B cell (primary cell): ENCODE data around the gene RRAS. TPM values are rescaled to one million over a fixed set of nuclear protein-coding genes. Genes with fewer than 3 reads are reported as not detected.
A peak's percentile ranks its signal among the peaks of the same experiment; 100 is the strongest.

Source experiments
- ATAC-seq: fragments of 200-7000 bp; cut with Tn5 transposase; one replicate; pipeline ENCODE4 v1.10.0; 2021; ENCODE audit warnings: low read depth, mild to moderate bottlenecking, moderate number of reproducible peaks, moderate library complexity
- CTCF ChIA-PET: fragments of 350-600 bp; sonication (Branson Sonifier 250); formaldehyde crosslinking; loops from one replicate; lab custom pipeline; 2021; ENCODE audit warnings: antibody characterized with exemption, inconsistent platforms; lab: Charles Lee
- POLR2A ChIA-PET: fragments of 350-600 bp; sonication (Branson Sonifier 250); formaldehyde crosslinking; loops from one replicate; lab custom pipeline; 2021; ENCODE audit warnings: antibody characterized with exemption; lab: Charles Lee
- DNase-seq: peaks from one replicate; pipeline ENCODE4 v3.0.0; 2013
- H2AFZ ChIP-seq: 2 replicates; pipeline ENCODE4 v1.6.1; 2012; ENCODE audit warnings: mild to moderate bottlenecking, low read depth, low read length; ENCODE audit not compliant: insufficient read depth, poor library complexity, severe bottlenecking
- H3K27ac ChIP-seq, 2 donors: 1 replicate in 1 of 2; 2 replicates in 1 of 2; pipeline ENCODE4 v1.5.1; 2012 to 2013; ENCODE audit warnings: low read length in 2 of 2, mild to moderate bottlenecking in 2 of 2, moderate library complexity in 1 of 2
- H3K27me3 ChIP-seq, 4 experiments: fragments of 200-600 bp in 1 of 4; sonication (generic) in 1 of 4; replicated peaks in 1 of 4; 1 replicate in 2 of 4; 2 replicates in 2 of 4; pipeline versions ENCODE4 v1.6.1 to v1.7.0; 2013 to 2016; ENCODE audit warnings: low read length in 3 of 4, mild to moderate bottlenecking in 2 of 4, mixed read lengths in 1 of 4, moderate library complexity in 1 of 4; ENCODE audit not compliant: insufficient read depth in 4 of 4, control insufficient read depth in 3 of 4; ENCODE audit errors: control extremely low read depth in 1 of 4
- H3K36me3 ChIP-seq, 2 experiments: replicated peaks in 1 of 2; 1 replicate in 1 of 2; 2 replicates in 1 of 2; pipeline versions ENCODE4 v1.6.1 to v1.7.1; 2013; ENCODE audit warnings: low read length in 1 of 2; ENCODE audit not compliant: insufficient read depth in 2 of 2, control insufficient read depth in 1 of 2; ENCODE audit errors: control extremely low read depth in 1 of 2, extremely low read depth in 1 of 2
- H3K4me1 ChIP-seq, 2 donors: fragments of 200-600 bp in 1 of 2; sonication (generic) in 1 of 2; 1 replicate in 1 of 2; 2 replicates in 1 of 2; pipeline versions ENCODE4 v1.5.1 to v1.6.1; 2013 to 2017; ENCODE audit warnings: low read length in 2 of 2; ENCODE audit not compliant: control insufficient read depth in 2 of 2, insufficient read depth in 2 of 2
- H3K4me2 ChIP-seq: replicated peaks from 2 replicates; pipeline ENCODE3; 2012; ENCODE audit warnings: mild to moderate bottlenecking, low read depth, low read length; ENCODE audit not compliant: poor library complexity, severe bottlenecking
- H3K4me3 ChIP-seq, 5 experiments: fragments of 200-600 bp in 1 of 5; sonication (generic) in 1 of 5; 1 replicate in 3 of 5; 2 replicates in 2 of 5; pipeline versions ENCODE4 v1.5.1 to v1.7.0; 2011 to 2016; ENCODE audit warnings: low read length in 4 of 5, mild to moderate bottlenecking in 4 of 5, low read depth in 2 of 5, control low read depth in 1 of 5, moderate library complexity in 1 of 5; ENCODE audit not compliant: insufficient read depth in 1 of 5; ENCODE audit errors: control extremely low read depth in 1 of 5, extremely low read depth in 1 of 5
- H3K79me2 ChIP-seq: fragments of 200-600 bp; sonication (generic); one replicate; pipeline ENCODE4 v1.6.0; 2016; ENCODE audit warnings: low read length; ENCODE audit not compliant: control insufficient read depth, insufficient read depth
- H3K9ac ChIP-seq: fragments of 200-600 bp; sonication (generic); 2 replicates; pipeline ENCODE4 v1.6.1; 2017; ENCODE audit warnings: mild to moderate bottlenecking, low read length, moderate library complexity
- H3K9me3 ChIP-seq, 3 donors: one replicate each; pipeline versions ENCODE4 v1.6.1 to v1.7.1; 2013; ENCODE audit warnings: low read length in 2 of 3; ENCODE audit not compliant: control insufficient read depth in 2 of 3, insufficient read depth in 1 of 3; ENCODE audit errors: control extremely low read depth in 1 of 3
- H4K20me1 ChIP-seq: 2 replicates; pipeline ENCODE4 v1.6.0; 2012; ENCODE audit warnings: mild to moderate bottlenecking, low read length; ENCODE audit not compliant: insufficient read depth, control insufficient read depth, poor library complexity, severe bottlenecking
- H3K27ac Mint-ChIP-seq: one replicate; pipeline ENCODE4 v1.8.0; 2021; ENCODE audit warnings: mixed read lengths
- H3K27me3 Mint-ChIP-seq: one replicate; pipeline ENCODE4 v1.8.0; 2021; ENCODE audit warnings: mixed read lengths
- H3K4me1 Mint-ChIP-seq: one replicate; pipeline ENCODE4 v1.8.0; 2021; ENCODE audit warnings: mixed read lengths
- H3K4me3 Mint-ChIP-seq: one replicate; pipeline ENCODE4 v1.8.0; 2021; ENCODE audit warnings: mixed read lengths
- H3K9me3 Mint-ChIP-seq: one replicate; pipeline ENCODE4 v1.8.0; 2022; ENCODE audit warnings: mixed read lengths; ENCODE audit not compliant: insufficient read depth
- EZH2 ChIP-seq: IDR thresholded peaks from 2 replicates; pipeline ENCODE4 v1.6.1; 2012; ENCODE audit warnings: borderline replicate concordance, low read depth, mild to moderate bottlenecking, moderate library complexity, low read length; ENCODE audit not compliant: insufficient read depth, poor library complexity, severe bottlenecking
- WGBS: methylation state at CpG from one replicate; pipeline ENCODE4 v1.1.5; 2013; ENCODE audit warnings: missing lambda C conversion rate; ENCODE audit not compliant: insufficient coverage; 5-methylcytosine and 5-hydroxymethylcytosine counted together
- intact Hi-C: fragments of 100-400 bp; cut with micrococcal nuclease; formaldehyde crosslinking; loops from one replicate; pipeline ENCODE4 v1.10.0; 2022
- polyA plus RNA-seq: library from polyadenylated mRNA; depleted of rRNA; stranded (reverse); fragments of >200 nt; gene quantifications from 2 replicates; pipeline ENCODE4 v1.2.3, GENCODE V29; 2012
- small RNA-seq: library from RNA; depleted of rRNA; stranded (forward); fragments of <200 nt; gene quantifications from one replicate; pipeline ENCODE3, GENCODE V24; 2012; ENCODE audit warnings: low replicate concordance, low read depth; ENCODE audit not compliant: insufficient read length
- total RNA-seq, 2 donors: library from RNA; stranded (reverse); fragments of 120-200 nt in 1 of 2; gene quantifications; 1 replicate in 1 of 2; 2 replicates in 1 of 2; pipeline versions ENCODE4 v1.2.3 to v1.2.4, GENCODE V29; 2013 to 2022
- TF ChIP-seq, protein P1 (sequence below): fragments of 200-600 bp; IDR thresholded peaks from one replicate; pipeline ENCODE4 v1.8.0; 2022; ENCODE audit warnings: antibody characterized with exemption, mild to moderate bottlenecking

RRAS gene
- total and polyA plus RNA-seq, 2 donors (not counting 1 experiment from before 2014, with no cell fraction given), result 5.6 to 21.0 TPM

DNA sequence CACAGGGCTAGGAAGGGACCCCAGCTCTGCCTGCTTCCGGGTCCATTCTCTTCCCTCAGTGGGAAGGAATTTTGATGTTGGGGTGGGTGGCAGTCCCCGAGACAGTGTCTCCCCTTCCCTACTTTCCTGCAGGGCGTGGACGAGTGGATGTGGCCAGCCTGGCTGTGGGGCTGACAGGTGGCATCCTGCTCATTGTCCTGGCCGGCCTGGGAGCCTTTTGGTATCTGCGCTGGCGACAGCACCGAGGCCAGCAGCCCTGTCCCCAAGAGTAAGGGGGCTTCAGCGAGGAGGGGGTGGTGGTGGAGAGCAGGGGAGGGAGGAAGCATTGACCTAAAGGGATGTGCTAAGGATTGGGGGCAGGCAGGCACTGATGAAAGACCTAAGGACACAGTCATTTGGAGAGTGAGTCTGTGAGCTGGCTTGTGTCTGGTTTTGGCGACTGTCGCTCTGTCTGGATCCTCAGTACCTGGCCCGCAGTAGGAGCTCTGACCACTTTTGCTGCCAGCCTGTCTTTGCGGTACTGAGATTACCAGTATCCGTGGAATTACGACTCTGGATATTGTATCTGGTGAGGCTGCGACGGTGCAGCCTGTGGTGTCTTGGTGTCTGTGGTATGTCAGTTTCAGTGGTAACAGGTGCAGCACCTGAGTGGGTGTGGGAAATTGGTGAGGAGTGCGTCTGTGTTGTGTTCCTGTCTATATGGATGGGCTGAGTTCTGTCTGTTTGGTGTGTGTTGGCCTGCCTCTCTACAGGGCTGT is 51.4 kb downstream of the RRAS start:
- intact Hi-C loops, result loop anchor here (10.0 kb wide), 1 partner anchor 436 kb away; the partner anchor contains the start of genes VRK3 and ZNF473
- DNase-seq, result peak; percentile 46
- Histone ChIP-seq H3K27me3 (no peaks in the 10 kb centered on the region), H3K9me3 (no peaks in the 10 kb centered on the region), H3K36me3 (peaks cover 0 to under 1% of the 10 kb centered on the region in 2 experiments), H4K20me1 (peaks cover 20% of the 10 kb centered on the region), H3K4me2 (no peak overlapping the region), H3K27ac (no peak overlapping the region), H2AFZ (no peak overlapping the region), H3K9ac (no peak overlapping the region), H3K79me2 (peaks cover 21% of the 10 kb centered on the region), H3K4me1 (peaks cover 10 to 20% of the 10 kb centered on the region in 2 donors), H3K4me3 (no peak overlapping the region)
- Mint-ChIP-seq H3K9me3 (no peaks in the 10 kb centered on the region), H3K27me3 (no peaks in the 10 kb centered on the region), H3K27ac (no peak overlapping the region), H3K4me1 (peaks cover 20% of the 10 kb centered on the region), H3K4me3 (no peak overlapping the region)
- POLR2A ChIA-PET, result interaction anchor here (0.7 to 3.7 kb wide), 2 partner anchors 8 to 67 kb away, joined by 6 to 26 read pairs; partner anchors contain the start of genes NOSIP and PRRG2
- 82% methylated on average over 15 of the region's 18 CpGs for WGBS
- ATAC-seq, result no peak
- TF ChIP-seq EZH2, result no peak
- CTCF ChIA-PET, result interaction anchor here (0.7 to 1.1 kb wide), 2 partner anchors 9 to 10 kb away, joined by 3 to 4 read pairs; no protein-coding TSS in a partner anchor

DNA sequence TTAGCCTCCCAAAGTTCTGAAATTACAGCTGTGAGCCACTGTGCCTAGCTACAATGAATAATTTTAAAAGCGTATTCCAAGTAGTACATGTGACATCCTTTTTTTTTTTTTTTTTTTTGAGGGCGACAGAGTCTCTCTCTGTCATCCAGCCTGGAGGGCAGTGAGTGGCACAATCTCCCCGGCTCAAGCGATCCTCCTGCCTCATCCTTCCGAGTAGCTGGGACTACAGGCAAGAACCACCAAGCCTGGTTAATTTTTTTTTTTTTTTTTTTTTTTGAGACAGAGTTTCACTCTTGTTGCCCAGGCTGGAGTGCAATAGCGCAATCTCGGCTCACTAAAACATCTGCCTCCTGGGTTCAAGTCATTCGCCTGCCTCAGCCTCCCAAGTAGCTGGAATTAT is 52.7 kb downstream of the RRAS start:
- Mint-ChIP-seq H3K27ac (no peak overlapping the region), H3K4me1 (peaks cover 7% of the 10 kb centered on the region), H3K4me3 (no peak overlapping the region), H3K27me3 (no peaks in the 10 kb centered on the region), H3K9me3 (no peaks in the 10 kb centered on the region)
- Histone ChIP-seq H2AFZ (no peak overlapping the region), H4K20me1 (peaks cover 6% of the 10 kb centered on the region), H3K9ac (no peak overlapping the region), H3K79me2 (peaks cover 7% of the 10 kb centered on the region), H3K4me3 (no peak overlapping the region), H3K27me3 (no peaks in the 10 kb centered on the region), H3K27ac (no peak overlapping the region), H3K36me3 (no peaks in the 10 kb centered on the region), H3K4me2 (no peak overlapping the region), H3K9me3 (no peaks in the 10 kb centered on the region), H3K4me1 (peaks cover 0 to 7% of the 10 kb centered on the region in 2 donors)
- ChIA-PET POLR2A (interaction anchor here (0.6 to 0.7 kb wide), 4 partner anchors 33 to 1250 kb away, joined by 3 to 4 read pairs (median 4); no protein-coding TSS in a partner anchor), CTCF (interaction anchor here (0.6 to 1.2 kb wide), 3 partner anchors 14 to 42 kb away, joined by 3 to 4 read pairs (median 3); no protein-coding TSS in a partner anchor)
- no peak for ATAC-seq
- 100% methylated on average over 1 of the region's 8 CpGs for WGBS
- intact Hi-C loops, result loop anchor here (10.0 kb wide), 1 partner anchor 438 kb away; the partner anchor contains the start of genes VRK3 and ZNF473
- no peak for DNase-seq
- TF ChIP-seq EZH2, result no peak
- TF ChIP-seq, protein P1, sequence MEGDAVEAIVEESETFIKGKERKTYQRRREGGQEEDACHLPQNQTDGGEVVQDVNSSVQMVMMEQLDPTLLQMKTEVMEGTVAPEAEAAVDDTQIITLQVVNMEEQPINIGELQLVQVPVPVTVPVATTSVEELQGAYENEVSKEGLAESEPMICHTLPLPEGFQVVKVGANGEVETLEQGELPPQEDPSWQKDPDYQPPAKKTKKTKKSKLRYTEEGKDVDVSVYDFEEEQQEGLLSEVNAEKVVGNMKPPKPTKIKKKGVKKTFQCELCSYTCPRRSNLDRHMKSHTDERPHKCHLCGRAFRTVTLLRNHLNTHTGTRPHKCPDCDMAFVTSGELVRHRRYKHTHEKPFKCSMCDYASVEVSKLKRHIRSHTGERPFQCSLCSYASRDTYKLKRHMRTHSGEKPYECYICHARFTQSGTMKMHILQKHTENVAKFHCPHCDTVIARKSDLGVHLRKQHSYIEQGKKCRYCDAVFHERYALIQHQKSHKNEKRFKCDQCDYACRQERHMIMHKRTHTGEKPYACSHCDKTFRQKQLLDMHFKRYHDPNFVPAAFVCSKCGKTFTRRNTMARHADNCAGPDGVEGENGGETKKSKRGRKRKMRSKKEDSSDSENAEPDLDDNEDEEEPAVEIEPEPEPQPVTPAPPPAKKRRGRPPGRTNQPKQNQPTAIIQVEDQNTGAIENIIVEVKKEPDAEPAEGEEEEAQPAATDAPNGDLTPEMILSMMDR, result no peak

Small RNAs within 50 kb of the gene (small RNA-seq; reads per million reads assigned to genes)
- gene MIR5088, result not detected

Other genes with a start within 250 kb of the RRAS start
- gene PTH2, start 216.7 kb downstream of the RRAS start, total RNA-seq, result not detected in 2 replicates
- not detected in 2 replicates for gene PTH2, start 216.7 kb downstream of the RRAS start, polyA plus RNA-seq
- not detected in 2 replicates for gene GFY, start 214.8 kb downstream of the RRAS start, total RNA-seq
- not detected in 2 replicates for gene GFY, start 214.8 kb downstream of the RRAS start, polyA plus RNA-seq
- gene SLC17A7, start 198.6 kb downstream of the RRAS start, total RNA-seq, result 0.29 and 0.89 TPM in 2 replicates
- gene SLC17A7, start 198.6 kb downstream of the RRAS start, polyA plus RNA-seq, result 0.40 and 0.60 TPM in 2 replicates
- gene PIH1D1, start 188.3 kb downstream of the RRAS start, total RNA-seq, result 168 and 184 TPM in 2 replicates
- 158 and 170 TPM in 2 replicates for gene PIH1D1, start 188.3 kb downstream of the RRAS start, polyA plus RNA-seq
- 65.8 and 73.6 TPM in 2 replicates for gene ALDH16A1, start 186.9 kb downstream of the RRAS start, total RNA-seq
- 105 and 202 TPM in 2 replicates for gene ALDH16A1, start 186.9 kb downstream of the RRAS start, polyA plus RNA-seq
- 27.8 and 31.0 TPM in 2 replicates for gene FLT3LG, start 165.9 kb downstream of the RRAS start, total RNA-seq
- gene FLT3LG, start 165.9 kb downstream of the RRAS start, polyA plus RNA-seq, result 49.8 and 52.6 TPM in 2 replicates
- gene RPL13A, start 152.5 kb downstream of the RRAS start, total RNA-seq, result 5,221 and 5,457 TPM in 2 replicates
- 4,869 and 6,298 TPM in 2 replicates for gene RPL13A, start 152.5 kb downstream of the RRAS start, polyA plus RNA-seq
- 3,882 and 4,227 TPM in 2 replicates for gene RPS11, start 143.7 kb downstream of the RRAS start, total RNA-seq
- 8,349 and 12,912 TPM in 2 replicates for gene RPS11, start 143.7 kb downstream of the RRAS start, polyA plus RNA-seq
- 44.7 and 50.4 TPM in 2 replicates for gene FCGRT, start 127.5 kb downstream of the RRAS start, total RNA-seq
- gene FCGRT, start 127.5 kb downstream of the RRAS start, polyA plus RNA-seq, result 41.5 and 43.2 TPM in 2 replicates
- gene RCN3, start 112.1 kb downstream of the RRAS start, total RNA-seq, result 2.2 and 4.1 TPM in 2 replicates
- gene RCN3, start 112.1 kb downstream of the RRAS start, polyA plus RNA-seq, result 1.8 and 3.1 TPM in 2 replicates
- gene NOSIP, start 59.6 kb downstream of the RRAS start, total RNA-seq, result 55.5 and 65.2 TPM in 2 replicates
- 110 and 135 TPM in 2 replicates for gene NOSIP, start 59.6 kb downstream of the RRAS start, polyA plus RNA-seq
- gene PRRG2, start 58.8 kb downstream of the RRAS start, total RNA-seq, result 3.0 and 4.4 TPM in 2 replicates
- gene PRRG2, start 58.8 kb downstream of the RRAS start, polyA plus RNA-seq, result 1.1 TPM in 2 replicates
- gene PRR12, start 49.0 kb downstream of the RRAS start, total RNA-seq, result 70.7 and 72.3 TPM in 2 replicates
- gene PRR12, start 49.0 kb downstream of the RRAS start, polyA plus RNA-seq, result 5.2 and 8.4 TPM in 2 replicates
- 64.3 and 68.3 TPM in 2 replicates for gene SCAF1, start 2.1 kb upstream of the RRAS start, total RNA-seq
- 17.1 and 20.2 TPM in 2 replicates for gene SCAF1, start 2.1 kb upstream of the RRAS start, polyA plus RNA-seq
- gene IRF3, start 25.7 kb upstream of the RRAS start, total RNA-seq, result 233 and 251 TPM in 2 replicates
- gene IRF3, start 25.7 kb upstream of the RRAS start, polyA plus RNA-seq, result 237 and 262 TPM in 2 replicates
- 17.3 and 22.1 TPM in 2 replicates for gene BCL2L12, start 25.8 kb upstream of the RRAS start, total RNA-seq
- gene BCL2L12, start 25.8 kb upstream of the RRAS start, polyA plus RNA-seq, result 13.0 and 19.9 TPM in 2 replicates
- gene PRMT1, start 37.1 kb upstream of the RRAS start, total RNA-seq, result 175 TPM in 2 replicates
- gene PRMT1, start 37.1 kb upstream of the RRAS start, polyA plus RNA-seq, result 255 and 310 TPM in 2 replicates
- 5.6 and 8.8 TPM in 2 replicates for gene ADM5, start 49.5 kb upstream of the RRAS start, total RNA-seq
- 8.4 and 15.3 TPM in 2 replicates for gene ADM5, start 49.5 kb upstream of the RRAS start, polyA plus RNA-seq
- gene CPT1C, start 51.0 kb upstream of the RRAS start, total RNA-seq, result 1.7 TPM in 1 of 2 replicates, not detected in the other
- gene CPT1C, start 51.0 kb upstream of the RRAS start, polyA plus RNA-seq, result 0.19 and 0.30 TPM in 2 replicates
- gene TSKS, start 123.2 kb upstream of the RRAS start, total RNA-seq, result 0.15 and 0.56 TPM in 2 replicates
- 0.18 and 1.4 TPM in 2 replicates for gene TSKS, start 123.2 kb upstream of the RRAS start, polyA plus RNA-seq
- 56.9 and 62.4 TPM in 2 replicates for gene AP2A1, start 126.9 kb upstream of the RRAS start, total RNA-seq
- gene AP2A1, start 126.9 kb upstream of the RRAS start, polyA plus RNA-seq, result 48.4 and 49.2 TPM in 2 replicates
- 31.5 and 36.7 TPM in 2 replicates for gene FUZ, start 173.1 kb upstream of the RRAS start, total RNA-seq
- 30.2 and 31.7 TPM in 2 replicates for gene FUZ, start 173.1 kb upstream of the RRAS start, polyA plus RNA-seq
- 123 and 126 TPM in 2 replicates for gene MED25, start 178.1 kb upstream of the RRAS start, total RNA-seq
- gene MED25, start 178.1 kb upstream of the RRAS start, polyA plus RNA-seq, result 83.0 and 93.0 TPM in 2 replicates
- 225 and 230 TPM in 2 replicates for gene PTOV1, start 211.0 kb upstream of the RRAS start, total RNA-seq
- gene PTOV1, start 211.0 kb upstream of the RRAS start, polyA plus RNA-seq, result 144 and 171 TPM in 2 replicates
- gene PNKP, start 227.4 kb upstream of the RRAS start, total RNA-seq, result 273 and 274 TPM in 2 replicates
- gene PNKP, start 227.4 kb upstream of the RRAS start, polyA plus RNA-seq, result 173 and 179 TPM in 2 replicates
- 23.0 and 25.2 TPM in 2 replicates for gene AKT1S1, start 237.2 kb upstream of the RRAS start, total RNA-seq
- gene AKT1S1, start 237.2 kb upstream of the RRAS start, polyA plus RNA-seq, result 15.9 and 16.6 TPM in 2 replicates
- gene TBC1D17, start 237.6 kb upstream of the RRAS start, total RNA-seq, result 94.3 and 98.7 TPM in 2 replicates
- gene TBC1D17, start 237.6 kb upstream of the RRAS start, polyA plus RNA-seq, result 85.7 and 89.0 TPM in 2 replicates